Smooth muscle cell (in vitro differentiated cells): Measurements from ENCODE around the gene SPNS3. TPM values are rescaled to one million over a fixed set of nuclear protein-coding genes. Genes with fewer than 3 reads are reported as not detected.

ENCODE experiments used
- DNase-seq: peaks from one replicate; lab custom pipeline; 2025; ENCODE audit not compliant: unreplicated experiment; lab: John Stamatoyannopoulos, UW
- H2AFZ ChIP-seq: fragments of 200-600 bp; sonication (generic); 2 replicates; pipeline ENCODE4 v1.6.0; 2016; ENCODE audit warnings: antibody characterized with exemption, low read depth, mild to moderate bottlenecking
- H3F3A ChIP-seq: fragments of 200-600 bp; sonication (generic); 2 replicates; pipeline ENCODE4 v1.6.0; 2017; ENCODE audit warnings: antibody characterized with exemption, low read depth
- H3K27ac ChIP-seq: fragments of 200-600 bp; sonication (generic); 2 replicates; pipeline ENCODE4 v1.5.1; 2016; ENCODE audit warnings: low read depth, mild to moderate bottlenecking
- H3K27me3 ChIP-seq: fragments of 200-600 bp; sonication (generic); 2 replicates; pipeline ENCODE4 v1.6.1; 2016; ENCODE audit warnings: low read depth, mild to moderate bottlenecking
- H3K36me3 ChIP-seq: fragments of 200-600 bp; sonication (generic); 2 replicates; pipeline ENCODE4 v1.5.1; 2016; ENCODE audit warnings: low read depth
- H3K4me1 ChIP-seq: fragments of 200-600 bp; sonication (generic); 2 replicates; pipeline ENCODE4 v1.5.1; 2016; ENCODE audit warnings: low read depth
- H3K4me2 ChIP-seq: fragments of 200-600 bp; sonication (generic); 2 replicates; pipeline ENCODE4 v1.6.0; 2016; ENCODE audit warnings: mild to moderate bottlenecking
- H3K4me3 ChIP-seq: fragments of 200-600 bp; sonication (generic); 2 replicates; pipeline ENCODE4 v1.5.1; 2016; ENCODE audit warnings: mild to moderate bottlenecking
- H3K79me2 ChIP-seq: fragments of 200-600 bp; sonication (generic); 2 replicates; pipeline ENCODE4 v1.6.0; 2016; ENCODE audit warnings: low read depth, mild to moderate bottlenecking
- H3K9ac ChIP-seq: fragments of 200-600 bp; sonication (generic); 2 replicates; pipeline ENCODE4 v1.6.0; 2016; ENCODE audit warnings: low read depth
- H3K9me3 ChIP-seq: fragments of 200-600 bp; sonication (generic); replicated peaks from 2 replicates; pipeline ENCODE4 v1.5.1; 2016; ENCODE audit warnings: low read depth
- H4K20me1 ChIP-seq: fragments of 200-600 bp; sonication (generic); 2 replicates; pipeline ENCODE4 v1.6.0; 2016; ENCODE audit warnings: low read depth
- WGBS: methylation state at CpG from one replicate; pipeline ENCODE4 v1.1.7; 2016; ENCODE audit warnings: low lambda C conversion rate; 5-methylcytosine and 5-hydroxymethylcytosine counted together
- polyA plus RNA-seq: library from polyadenylated mRNA; unstranded; fragments of >200 nt; fragmentation: Nextera tagmentation; extraction: Ambion mirVana; gene quantifications from 2 replicates; pipeline ENCODE4 v1.2.1, GENCODE V29; 2016
- total RNA-seq: library from RNA; depleted of rRNA; stranded (reverse); fragments of >200 nt; gene quantifications from 2 replicates; pipeline ENCODE4 v1.2.3, GENCODE V29; 2014
- TF ChIP-seq, protein P1 (sequence below): fragments of 200-600 bp; sonication (generic); IDR thresholded peaks from 2 replicates; pipeline ENCODE4 v1.5.1; 2017; ENCODE audit warnings: borderline replicate concordance, mild to moderate bottlenecking, antibody characterized with exemption; ENCODE audit not compliant: insufficient read depth, poor library complexity, severe bottlenecking

Gene SPNS3
- total and polyA plus RNA-seq, 2 experiments from 2014 or later: not detected

- H4K20me1 ChIP-seq: no peaks in the 10 kb centered on the region
- no peaks in the 10 kb centered on the region for H3K36me3 ChIP-seq
- TF ChIP-seq, protein P1, sequence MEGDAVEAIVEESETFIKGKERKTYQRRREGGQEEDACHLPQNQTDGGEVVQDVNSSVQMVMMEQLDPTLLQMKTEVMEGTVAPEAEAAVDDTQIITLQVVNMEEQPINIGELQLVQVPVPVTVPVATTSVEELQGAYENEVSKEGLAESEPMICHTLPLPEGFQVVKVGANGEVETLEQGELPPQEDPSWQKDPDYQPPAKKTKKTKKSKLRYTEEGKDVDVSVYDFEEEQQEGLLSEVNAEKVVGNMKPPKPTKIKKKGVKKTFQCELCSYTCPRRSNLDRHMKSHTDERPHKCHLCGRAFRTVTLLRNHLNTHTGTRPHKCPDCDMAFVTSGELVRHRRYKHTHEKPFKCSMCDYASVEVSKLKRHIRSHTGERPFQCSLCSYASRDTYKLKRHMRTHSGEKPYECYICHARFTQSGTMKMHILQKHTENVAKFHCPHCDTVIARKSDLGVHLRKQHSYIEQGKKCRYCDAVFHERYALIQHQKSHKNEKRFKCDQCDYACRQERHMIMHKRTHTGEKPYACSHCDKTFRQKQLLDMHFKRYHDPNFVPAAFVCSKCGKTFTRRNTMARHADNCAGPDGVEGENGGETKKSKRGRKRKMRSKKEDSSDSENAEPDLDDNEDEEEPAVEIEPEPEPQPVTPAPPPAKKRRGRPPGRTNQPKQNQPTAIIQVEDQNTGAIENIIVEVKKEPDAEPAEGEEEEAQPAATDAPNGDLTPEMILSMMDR: no peak
- no peaks in the 10 kb centered on the region for H3F3A ChIP-seq
- DNase-seq: no peak
- WGBS: 92% methylated on average over 6 of the region's 6 CpGs
- H3K27ac ChIP-seq: no peak overlapping the region
- H3K9ac ChIP-seq: no peak overlapping the region
- H3K79me2 ChIP-seq: no peaks in the 10 kb centered on the region
- no peak overlapping the region for H2AFZ ChIP-seq
- peaks cover 8% of the 10 kb centered on the region for H3K4me1 ChIP-seq
- H3K4me2 ChIP-seq: no peak overlapping the region
- no peaks in the 10 kb centered on the region for H3K9me3 ChIP-seq
- no peak overlapping the region for H3K4me3 ChIP-seq
- H3K27me3 ChIP-seq: no peaks in the 10 kb centered on the region
Measured at GRCh38 chr17:4522661-4523060, 88.9 kb downstream of the SPNS3 start.

DNA sequence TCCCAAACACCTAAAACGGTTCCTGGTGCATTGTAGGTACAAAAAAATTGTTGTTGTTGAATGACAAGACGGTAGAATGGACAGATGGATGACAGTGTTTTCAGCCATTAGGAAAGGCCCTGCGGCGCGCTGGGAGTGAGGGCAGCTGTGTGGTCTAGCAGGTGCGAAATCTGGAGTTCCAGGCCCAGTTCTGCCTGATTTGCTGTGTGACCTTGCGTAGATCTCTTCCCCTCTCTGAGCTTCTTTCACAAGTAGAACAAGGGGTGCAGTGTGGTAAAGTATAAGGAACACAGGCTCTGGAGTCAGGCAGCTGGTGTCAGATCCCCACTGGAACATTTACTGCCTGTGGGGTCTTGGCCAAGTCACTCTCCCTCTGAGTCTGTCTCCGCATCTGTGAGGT, 90.2 kb downstream of the SPNS3 start:
- Histone ChIP-seq H3K27me3 (no peaks in the 10 kb centered on the region), H3K36me3 (no peaks in the 10 kb centered on the region), H3K4me3 (no peak overlapping the region), H3K4me2 (no peak overlapping the region), H2AFZ (no peak overlapping the region), H3K4me1 (peaks cover 8% of the 10 kb centered on the region), H4K20me1 (no peaks in the 10 kb centered on the region), H3F3A (no peaks in the 10 kb centered on the region), H3K79me2 (no peaks in the 10 kb centered on the region), H3K27ac (no peak overlapping the region), H3K9ac (no peak overlapping the region), H3K9me3 (no peaks in the 10 kb centered on the region)
- no peak for DNase-seq
- 84% methylated on average over 8 of the region's 8 CpGs for WGBS
- TF ChIP-seq, protein P1: no peak

GRCh38 chr17:4525691-4526397, 92.1 kb downstream of the SPNS3 start:
- Histone ChIP-seq H3K79me2 (no peaks in the 10 kb centered on the region), H3K4me2 (no peak overlapping the region), H3F3A (no peaks in the 10 kb centered on the region), H3K36me3 (no peaks in the 10 kb centered on the region), H4K20me1 (no peaks in the 10 kb centered on the region), H3K27ac (no peak overlapping the region), H3K4me1 (no peaks in the 10 kb centered on the region), H3K4me3 (no peak overlapping the region), H3K9me3 (no peaks in the 10 kb centered on the region), H2AFZ (no peak overlapping the region), H3K9ac (no peak overlapping the region), H3K27me3 (no peaks in the 10 kb centered on the region)
- TF ChIP-seq, protein P1: no peak
- no peak for DNase-seq
- WGBS: 87% methylated on average over 11 of the region's 11 CpGs

GRCh38 chr17:4527134-4527533, 93.4 kb downstream of the SPNS3 start:
- no peak overlapping the region for H3K9ac ChIP-seq
- H4K20me1 ChIP-seq: no peaks in the 10 kb centered on the region
- H3K9me3 ChIP-seq: no peaks in the 10 kb centered on the region
- H3K27ac ChIP-seq: no peak overlapping the region
- WGBS: 91% methylated on average over 1 of the region's 1 CpG
- no peaks in the 10 kb centered on the region for H3K36me3 ChIP-seq
- no peak for DNase-seq
- no peaks in the 10 kb centered on the region for H3K79me2 ChIP-seq
- no peak overlapping the region for H3K4me2 ChIP-seq
- H3K4me1 ChIP-seq: no peaks in the 10 kb centered on the region
- no peaks in the 10 kb centered on the region for H3F3A ChIP-seq
- H3K4me3 ChIP-seq: no peak overlapping the region
- TF ChIP-seq, protein P1: no peak
- H3K27me3 ChIP-seq: no peaks in the 10 kb centered on the region
- H2AFZ ChIP-seq: no peak overlapping the region
